Esophagus squamous epithelium (tissue), 5 donors: ENCODE measurements around the gene CD38. TPM values are rescaled to one million over a fixed set of nuclear protein-coding genes. Genes with fewer than 3 reads are reported as not detected.

ENCODE experiments used
- DNase-seq: peaks from one replicate; lab custom pipeline; 2025; lab: John Stamatoyannopoulos, UW
- H3K27ac ChIP-seq, 4 donors: fragments of 200-600 bp; sonication (generic); one replicate each; pipeline ENCODE4 v1.5.1; 2016 to 2019; ENCODE audit warnings: mild to moderate bottlenecking in 1 of 4
- H3K27me3 ChIP-seq, 4 donors: fragments of 200-600 bp; sonication (generic); 1 replicate in 3 of 4; 2 replicates in 1 of 4; pipeline versions ENCODE4 v1.5.1 to v1.6.0; 2017 to 2021; ENCODE audit warnings: antibody characterized with exemption in 1 of 4
- H3K36me3 ChIP-seq, 3 donors: fragments of 200-600 bp; sonication (generic); one replicate each; pipeline ENCODE4 v1.5.1; 2016 to 2019
- H3K4me1 ChIP-seq, 3 donors: fragments of 200-600 bp; sonication (generic); one replicate each; pipeline ENCODE4 v1.5.1; 2017 to 2019
- H3K4me3 ChIP-seq, 4 donors: fragments of 200-600 bp; sonication (generic); 1 replicate in 3 of 4; 2 replicates in 1 of 4; pipeline ENCODE4 v1.5.1; 2016 to 2019; ENCODE audit warnings: mild to moderate bottlenecking in 2 of 4, moderate library complexity in 1 of 4
- H3K9me3 ChIP-seq, 3 donors: fragments of 200-600 bp; sonication (generic); one replicate each; pipeline ENCODE4 v1.5.1; 2016 to 2019
- POLR2A ChIP-seq, 4 donors: fragments of 450-650 bp; IDR thresholded peaks; one replicate each; pipeline ENCODE4 v1.6.1; 2017; ENCODE audit warnings: antibody characterized with exemption in 4 of 4, mild to moderate bottlenecking in 4 of 4, moderate library complexity in 3 of 4
- WGBS, 2 donors: methylation state at CpG; one replicate each; pipeline ENCODE4 v1.1.5; 2018; 5-methylcytosine and 5-hydroxymethylcytosine counted together
- intact Hi-C: fragments of 100-400 bp; cut with DNase I; formaldehyde crosslinking; loops from one replicate; pipeline ENCODE4 v1.15.0; 2022
- total RNA-seq, 4 donors: library from RNA; depleted of rRNA; stranded (reverse); fragments of >200 nt; gene quantifications; one replicate each; pipeline ENCODE4 v1.1.0, GENCODE V29; 2016
- TF ChIP-seq, protein P1 (sequence below), 6 experiments: fragments of 450-650 bp in 4 of 6; fragments of 200-600 bp in 2 of 6; sonication (generic) in 2 of 6; IDR thresholded peaks; one replicate each; pipeline ENCODE4 v1.5.1; 2016 to 2019; ENCODE audit warnings: antibody characterized with exemption in 6 of 6, mild to moderate bottlenecking in 4 of 6, moderate library complexity in 4 of 6
- donor health status: DM: yes; HTN: yes; CAD: no.

The CD38 gene
- total RNA-seq, 4 donors from 2014 or later: 1.1 to 2.5 (median 1.9) TPM

DNA sequence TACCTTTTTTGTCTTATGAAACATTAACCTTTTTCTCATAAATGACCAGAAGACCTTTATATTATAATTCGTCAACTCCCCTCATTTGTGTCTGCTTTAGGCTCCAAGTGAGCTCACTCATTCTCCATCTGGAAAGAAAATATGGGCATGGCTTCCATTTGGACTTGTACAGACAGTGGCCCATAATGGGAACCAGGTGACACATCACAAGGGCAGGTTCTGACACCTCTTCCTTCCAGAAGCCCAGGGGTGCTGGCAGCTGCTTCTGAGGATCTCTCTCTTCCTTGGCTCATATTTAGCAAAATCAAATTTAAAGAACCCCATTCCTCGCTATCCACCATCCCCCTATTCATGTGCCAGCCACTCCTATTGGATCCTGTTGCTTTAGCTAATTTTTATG is 69.6 kb downstream of the CD38 start:
- intact Hi-C loops: no loop called here
- DNase-seq: no peak
- H3K36me3 ChIP-seq: no peaks in the 10 kb centered on the region
- no peaks in the 10 kb centered on the region for H3K27me3 ChIP-seq
- TF ChIP-seq, protein P1, sequence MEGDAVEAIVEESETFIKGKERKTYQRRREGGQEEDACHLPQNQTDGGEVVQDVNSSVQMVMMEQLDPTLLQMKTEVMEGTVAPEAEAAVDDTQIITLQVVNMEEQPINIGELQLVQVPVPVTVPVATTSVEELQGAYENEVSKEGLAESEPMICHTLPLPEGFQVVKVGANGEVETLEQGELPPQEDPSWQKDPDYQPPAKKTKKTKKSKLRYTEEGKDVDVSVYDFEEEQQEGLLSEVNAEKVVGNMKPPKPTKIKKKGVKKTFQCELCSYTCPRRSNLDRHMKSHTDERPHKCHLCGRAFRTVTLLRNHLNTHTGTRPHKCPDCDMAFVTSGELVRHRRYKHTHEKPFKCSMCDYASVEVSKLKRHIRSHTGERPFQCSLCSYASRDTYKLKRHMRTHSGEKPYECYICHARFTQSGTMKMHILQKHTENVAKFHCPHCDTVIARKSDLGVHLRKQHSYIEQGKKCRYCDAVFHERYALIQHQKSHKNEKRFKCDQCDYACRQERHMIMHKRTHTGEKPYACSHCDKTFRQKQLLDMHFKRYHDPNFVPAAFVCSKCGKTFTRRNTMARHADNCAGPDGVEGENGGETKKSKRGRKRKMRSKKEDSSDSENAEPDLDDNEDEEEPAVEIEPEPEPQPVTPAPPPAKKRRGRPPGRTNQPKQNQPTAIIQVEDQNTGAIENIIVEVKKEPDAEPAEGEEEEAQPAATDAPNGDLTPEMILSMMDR (IDR thresholded peaks at IDR 0.05): no peak
- no peak for TF ChIP-seq POLR2A (IDR thresholded peaks at IDR 0.05)
- H3K4me3 ChIP-seq: no peak overlapping the region
- H3K27ac ChIP-seq: peak overlapping the region in 3 of 4 donors; percentile 3 to 58 (median 4)
- WGBS, 2 donors: 59 to 64% methylated on average over 2 of the region's 2 CpGs
- no peaks in the 10 kb centered on the region for H3K9me3 ChIP-seq
- peaks cover 0 to 18% (median 4%) of the 10 kb centered on the region in 3 donors for H3K4me1 ChIP-seq

DNA sequence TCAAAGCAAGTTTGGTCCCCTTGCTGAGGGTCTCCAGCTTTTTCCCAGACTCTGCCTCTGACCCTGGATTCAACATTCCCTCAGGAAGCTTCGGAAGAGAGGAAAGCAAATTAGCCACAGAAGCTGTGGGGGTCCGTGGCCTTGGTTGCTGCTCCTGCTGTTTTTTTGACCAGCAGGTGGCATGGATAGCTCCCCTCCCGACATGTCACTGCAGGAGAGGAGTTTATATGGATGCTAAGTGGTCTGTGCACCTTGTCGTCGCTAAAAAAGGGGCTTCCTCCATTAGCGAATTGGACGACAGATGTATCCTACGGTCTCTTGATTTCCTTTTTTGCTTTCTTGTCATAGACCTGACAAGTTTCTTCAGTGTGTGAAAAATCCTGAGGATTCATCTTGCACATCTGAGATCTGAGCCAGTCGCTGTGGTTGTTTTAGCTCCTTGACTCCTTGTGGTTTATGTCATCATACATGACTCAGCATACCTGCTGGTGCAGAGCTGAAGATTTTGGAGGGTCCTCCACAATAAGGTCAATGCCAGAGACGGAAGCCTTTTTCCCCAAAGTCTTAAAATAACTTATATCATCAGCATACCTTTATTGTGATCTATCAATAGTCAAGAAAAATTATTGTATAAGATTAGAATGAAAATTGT is 70.2 kb downstream of the CD38 start:
- 55 to 57% methylated on average over 9 to 10 of the region's 10 CpGs for WGBS, 2 donors
- Histone ChIP-seq H3K27ac (peak overlapping the region in 3 of 4 donors; percentile 3 to 58 (median 4)), H3K9me3 (no peaks in the 10 kb centered on the region), H3K36me3 (no peaks in the 10 kb centered on the region), H3K27me3 (no peaks in the 10 kb centered on the region), H3K4me1 (peaks cover 4 to 24% (median 6%) of the 10 kb centered on the region in 3 donors), H3K4me3 (no peak overlapping the region)
- DNase-seq: no peak
- intact Hi-C loops: no loop called here
- TF ChIP-seq POLR2A (IDR thresholded peaks at IDR 0.05): no peak
- TF ChIP-seq, protein P1 (IDR thresholded peaks at IDR 0.05): peak in 1 of 6 experiments; percentile 18

DNA sequence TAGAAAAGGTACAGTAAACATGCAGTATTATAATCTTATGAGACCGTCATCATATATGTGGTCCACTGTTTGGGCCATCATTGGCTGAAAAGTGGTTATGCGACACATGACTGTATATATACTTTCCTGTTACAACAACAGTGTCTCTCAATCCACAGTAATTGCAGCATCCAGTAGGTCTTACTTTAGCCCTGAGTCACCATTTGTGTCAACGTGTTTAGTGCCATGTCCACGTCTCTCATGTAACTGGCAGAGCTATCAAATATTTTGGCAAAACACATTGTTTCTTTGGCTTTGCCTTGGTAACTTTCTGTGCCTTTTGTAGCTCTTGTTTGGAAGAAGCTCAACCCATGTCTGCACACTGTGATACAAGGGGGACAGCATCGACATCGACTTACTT is 73.8 kb downstream of the CD38 start:
- intact Hi-C loops: no loop called here
- no peak for DNase-seq
- no peaks in the 10 kb centered on the region for H3K36me3 ChIP-seq
- TF ChIP-seq, protein P1 (IDR thresholded peaks at IDR 0.05): no peak
- no peaks in the 10 kb centered on the region for H3K27me3 ChIP-seq
- H3K27ac ChIP-seq: peak overlapping the region in 1 of 4 donors; percentile 55
- no peaks in the 10 kb centered on the region for H3K9me3 ChIP-seq
- 67 to 69% methylated on average over 6 of the region's 6 CpGs for WGBS, 2 donors
- peaks cover 4 to 32% (median 6%) of the 10 kb centered on the region in 3 donors for H3K4me1 ChIP-seq
- H3K4me3 ChIP-seq: no peak overlapping the region

DNA sequence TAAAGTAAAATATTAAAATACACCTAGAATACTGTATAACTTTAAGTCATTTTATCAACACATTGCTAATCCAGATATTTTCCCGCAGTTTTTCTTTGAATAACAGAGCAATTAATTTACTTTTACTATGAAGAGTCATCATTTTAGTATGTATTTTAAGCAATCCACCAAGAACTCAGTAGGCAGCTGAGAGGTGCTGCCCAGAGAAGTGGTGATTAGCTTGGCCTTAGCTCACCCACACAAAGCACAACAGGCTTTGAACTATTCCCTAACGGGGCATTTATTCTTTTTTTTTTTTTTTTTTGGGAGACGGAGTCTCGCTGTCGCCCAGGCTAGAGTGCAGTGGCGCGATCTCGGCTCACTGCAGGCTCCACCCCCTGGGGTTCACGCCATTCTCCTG is 74.4 kb downstream of the CD38 start:
- Histone ChIP-seq H3K4me1 (peaks cover 4 to 32% (median 6%) of the 10 kb centered on the region in 3 donors), H3K9me3 (no peaks in the 10 kb centered on the region), H3K36me3 (no peaks in the 10 kb centered on the region), H3K4me3 (no peak overlapping the region), H3K27ac (peak overlapping the region in 1 of 4 donors; percentile 15), H3K27me3 (no peaks in the 10 kb centered on the region)
- intact Hi-C loops: no loop called here
- TF ChIP-seq POLR2A (IDR thresholded peaks at IDR 0.05): no peak
- TF ChIP-seq, protein P1 (IDR thresholded peaks at IDR 0.05): no peak
- DNase-seq: no peak
- 56 to 58% methylated on average over 3 of the region's 9 CpGs for WGBS, 2 donors

DNA sequence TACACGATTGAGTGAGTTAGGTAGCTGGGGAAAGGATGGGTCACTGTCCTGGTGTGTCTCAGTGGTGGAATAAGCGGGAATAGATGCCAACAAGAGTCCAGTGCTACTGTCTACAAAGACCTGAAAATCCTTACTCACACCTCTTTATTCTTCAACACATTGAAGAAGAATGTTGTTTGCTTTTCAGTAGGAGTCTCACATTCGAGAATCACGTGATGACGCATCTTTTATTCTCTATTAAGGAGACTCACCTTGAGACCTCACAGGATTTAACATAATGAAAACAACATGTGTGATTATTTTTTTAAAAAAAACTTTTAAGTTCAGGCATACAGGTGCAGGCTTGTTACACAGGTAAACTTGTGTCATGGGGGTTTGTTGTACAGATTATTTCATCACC is 75.2 kb downstream of the CD38 start:
- H3K27ac ChIP-seq: no peak overlapping the region
- DNase-seq: no peak
- no peak overlapping the region for H3K4me3 ChIP-seq
- H3K4me1 ChIP-seq: peaks cover under 1 to 24% (median 6%) of the 10 kb centered on the region in 3 donors
- no peaks in the 10 kb centered on the region for H3K9me3 ChIP-seq
- intact Hi-C loops: no loop called here
- TF ChIP-seq, protein P1 (IDR thresholded peaks at IDR 0.05): no peak
- no peak for TF ChIP-seq POLR2A (IDR thresholded peaks at IDR 0.05)
- no peaks in the 10 kb centered on the region for H3K36me3 ChIP-seq
- WGBS, 2 donors: 29 to 54% methylated on average over 5 of the region's 5 CpGs
- no peaks in the 10 kb centered on the region for H3K27me3 ChIP-seq
